Glomerular visceral epithelial cell (primary cell): ENCODE results near the gene CPN1.
"Not testable (repeated sequence)": the region's sequence is repeated elsewhere in the genome, so short reads cannot be mapped to it uniquely, and the experiment has no call there.

Experiments
- DNase-seq: peaks from one replicate; pipeline ENCODE4 v3.0.0-alpha.2; 2016; ENCODE audit errors: extremely low spot score

CPN1 gene

GRCh38 chr10:100081075-100082001 lies at the start of gene CPN1:
Gene CPN1, minus strand, starts transcription at chr10:100081869. Its CDS starts 244 bp downstream, at chr10:100081625.
- DNase-seq: no peak

- no peak for DNase-seq
Observed at GRCh38 chr10:100130831-100131230, 49.2 kb upstream of the CPN1 start.

GRCh38 chr10:100129424-100129823 lies 47.8 kb upstream of the CPN1 start:
- no peak for DNase-seq

- DNase-seq: no peak
Observed at GRCh38 chr10:100128951-100129350, 47.3 kb upstream of the CPN1 start.

GRCh38 chr10:100125335-100125734 lies 43.7 kb upstream of the CPN1 start:
- not testable (repeated sequence) for DNase-seq

GRCh38 chr10:100124097-100124496 lies 42.4 kb upstream of the CPN1 start:
- no peak for DNase-seq

GRCh38 chr10:100122780-100123179 lies 41.1 kb upstream of the CPN1 start:
- no peak for DNase-seq

GRCh38 chr10:100120550-100120949 lies 38.9 kb upstream of the CPN1 start:
- DNase-seq: no peak

GRCh38 chr10:100119726-100120125 lies 38.1 kb upstream of the CPN1 start:
- no peak for DNase-seq

- no peak for DNase-seq
Observed at GRCh38 chr10:100114976-100115770, 33.5 kb upstream of the CPN1 start.

GRCh38 chr10:100114460-100114859 lies 32.8 kb upstream of the CPN1 start:
- no peak for DNase-seq

GRCh38 chr10:100109670-100110069 lies 28.0 kb upstream of the CPN1 start:
- no peak for DNase-seq

GRCh38 chr10:100106865-100107264 lies 25.2 kb upstream of the CPN1 start:
- DNase-seq: no peak

GRCh38 chr10:100104300-100104699 lies 22.6 kb upstream of the CPN1 start:
- DNase-seq: no peak

GRCh38 chr10:100103581-100103980 lies 21.9 kb upstream of the CPN1 start:
- DNase-seq: no peak

GRCh38 chr10:100101192-100102076 lies 19.8 kb upstream of the CPN1 start:
- DNase-seq: no peak

GRCh38 chr10:100100651-100101184 lies 19.0 kb upstream of the CPN1 start:
- no peak for DNase-seq

GRCh38 chr10:100089241-100089640 lies 7.6 kb upstream of the CPN1 start:
- no peak for DNase-seq

GRCh38 chr10:100086708-100087107 lies 5.0 kb upstream of the CPN1 start:
- DNase-seq: not testable (repeated sequence)

GRCh38 chr10:100085596-100085995 lies 3.9 kb upstream of the CPN1 start:
- DNase-seq: no peak

- DNase-seq: no peak
Observed at GRCh38 chr10:100083623-100084022, 2.0 kb upstream of the CPN1 start.
